Astrocyte (in vitro differentiated cells and primary cell): ENCODE measurements around the gene CYP2B6. TPM values are rescaled to one million over a fixed set of nuclear protein-coding genes. Genes with fewer than 3 reads are reported as not detected.

Experiments
- DNase-seq: peaks from one replicate; pipeline ENCODE4 v3.0.0-alpha.2; 2010; ENCODE audit warnings: low read depth
- FAIRE-seq: peaks from 2 replicates; lab custom pipeline; 2011; peaks lifted over from hg19 to GRCh38; lab: Jason Lieb, UNC
- H2AFZ ChIP-seq: 2 replicates; pipeline ENCODE4 v1.6.0; 2012; ENCODE audit warnings: low read depth, low read length, inconsistent platforms
- H3K27ac ChIP-seq: 2 replicates; pipeline ENCODE4 v1.5.1; 2011; ENCODE audit warnings: low read depth, low read length, inconsistent platforms
- H3K27me3 ChIP-seq: 2 replicates; pipeline ENCODE4 v1.6.0; 2011; ENCODE audit warnings: low read length, inconsistent platforms; ENCODE audit not compliant: insufficient read depth
- H3K36me3 ChIP-seq: 2 replicates; pipeline ENCODE4 v1.5.1; 2011; ENCODE audit warnings: low read length, inconsistent platforms; ENCODE audit not compliant: insufficient read depth
- H3K4me1 ChIP-seq: 2 replicates; pipeline ENCODE4 v1.5.1; 2011; ENCODE audit warnings: low read length, inconsistent platforms; ENCODE audit not compliant: insufficient read depth
- H3K4me2 ChIP-seq: 2 replicates; pipeline ENCODE4 v1.6.0; 2012; ENCODE audit warnings: low read length, inconsistent platforms
- H3K4me3 ChIP-seq: 2 replicates; pipeline ENCODE4 v1.5.1; 2011; ENCODE audit warnings: low read depth, mild to moderate bottlenecking, low read length, inconsistent platforms; ENCODE audit not compliant: insufficient read depth
- H3K79me2 ChIP-seq: 2 replicates; pipeline ENCODE4 v1.6.0; 2012; ENCODE audit warnings: mild to moderate bottlenecking, low read length, inconsistent platforms; ENCODE audit not compliant: insufficient read depth
- H3K9ac ChIP-seq: 2 replicates; pipeline ENCODE4 v1.6.0; 2012; ENCODE audit warnings: mild to moderate bottlenecking, low read length, inconsistent platforms
- H3K9me3 ChIP-seq: 2 replicates; pipeline ENCODE4 v1.5.1; 2012; ENCODE audit warnings: low read depth, mild to moderate bottlenecking, low read length, inconsistent platforms; ENCODE audit not compliant: insufficient read depth
- H4K20me1 ChIP-seq: 2 replicates; pipeline ENCODE4 v1.6.0; 2012; ENCODE audit warnings: low read length, inconsistent platforms; ENCODE audit not compliant: insufficient read depth
- H3K27ac Mint-ChIP-seq: one replicate; pipeline ENCODE4 v1.8.0; 2021; ENCODE audit warnings: mild to moderate bottlenecking, mixed read lengths; ENCODE audit not compliant: unreplicated experiment
- H3K27me3 Mint-ChIP-seq: one replicate; pipeline ENCODE4 v1.8.0; 2021; ENCODE audit warnings: low read depth, mixed read lengths; ENCODE audit not compliant: unreplicated experiment
- H3K36me3 Mint-ChIP-seq: one replicate; pipeline ENCODE4 v1.8.0; 2021; ENCODE audit warnings: low read depth, mixed read lengths; ENCODE audit not compliant: unreplicated experiment
- H3K4me1 Mint-ChIP-seq: one replicate; pipeline ENCODE4 v1.8.0; 2021; ENCODE audit warnings: low read depth, mixed read lengths; ENCODE audit not compliant: unreplicated experiment
- H3K4me3 Mint-ChIP-seq: one replicate; pipeline ENCODE4 v1.8.0; 2021; ENCODE audit warnings: mild to moderate bottlenecking, moderate library complexity, mixed read lengths; ENCODE audit not compliant: unreplicated experiment
- H3K9me3 Mint-ChIP-seq: one replicate; pipeline ENCODE4 v1.8.0; 2021; ENCODE audit warnings: mild to moderate bottlenecking, mixed read lengths; ENCODE audit not compliant: unreplicated experiment
- CTCF ChIP-seq: IDR thresholded peaks from 2 replicates; pipeline ENCODE4 v1.5.1; 2011; ENCODE audit warnings: low read depth, mild to moderate bottlenecking, inconsistent platforms, low read length, moderate library complexity; ENCODE audit not compliant: insufficient read depth
- EZH2 ChIP-seq: IDR thresholded peaks from 2 replicates; pipeline ENCODE4 v1.6.1; 2012; ENCODE audit warnings: mild to moderate bottlenecking, low read length, inconsistent platforms; ENCODE audit not compliant: insufficient read depth
- total RNA-seq: library from RNA; stranded (reverse); gene quantifications from 2 replicates; pipeline ENCODE4 v1.2.1, GENCODE V29; 2021

CYP2B6 gene
- total RNA-seq, 1 donor from 2014 or later = not detected

DNA sequence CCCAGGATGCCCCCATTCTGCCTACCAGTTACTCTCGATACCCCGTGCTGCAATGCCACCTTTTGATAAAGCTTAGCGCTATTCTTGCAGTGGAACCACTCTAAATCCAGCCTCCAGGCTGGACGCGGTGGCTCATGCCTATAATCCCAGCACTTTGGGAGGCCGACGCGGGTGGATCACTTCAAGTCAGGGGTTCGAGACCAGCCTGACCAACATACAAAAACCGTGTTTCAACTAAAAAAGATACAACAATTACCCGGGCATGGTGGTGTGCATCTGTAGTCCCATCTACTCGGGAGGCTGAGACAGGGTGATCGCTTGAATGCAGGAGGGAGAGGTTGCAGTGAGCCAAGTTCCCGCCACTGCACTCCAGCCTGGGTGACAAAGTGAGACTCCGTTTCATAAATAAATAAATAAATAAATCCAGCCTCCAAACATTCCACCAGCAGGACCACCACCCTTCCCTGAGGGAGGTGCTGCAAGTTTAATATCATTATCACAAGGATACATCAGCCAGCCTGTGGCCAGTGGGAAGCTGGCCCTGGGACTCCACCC is 27.7 kb downstream of the CYP2B6 start:
- no peak for FAIRE-seq
- Mint-ChIP-seq H3K4me3 (no peak overlapping the region), H3K27me3 (peaks cover 21% of the 10 kb centered on the region), H3K4me1 (no peaks in the 10 kb centered on the region), H3K27ac (no peak overlapping the region), H3K9me3 (no peaks in the 10 kb centered on the region), H3K36me3 (no peaks in the 10 kb centered on the region)
- H3K79me2 ChIP-seq = no peaks in the 10 kb centered on the region
- H3K4me2 ChIP-seq = no peak overlapping the region
- no peak for DNase-seq
- H2AFZ ChIP-seq = no peak overlapping the region
- no peaks in the 10 kb centered on the region for H3K4me1 ChIP-seq
- H3K27me3 ChIP-seq = no peaks in the 10 kb centered on the region
- no peak overlapping the region for H3K9ac ChIP-seq
- TF ChIP-seq EZH2 = no peak
- TF ChIP-seq CTCF = no peak
- no peak overlapping the region for H3K27ac ChIP-seq
- H4K20me1 ChIP-seq = no peaks in the 10 kb centered on the region
- no peaks in the 10 kb centered on the region for H3K36me3 ChIP-seq
- no peak overlapping the region for H3K4me3 ChIP-seq
- H3K9me3 ChIP-seq = no peaks in the 10 kb centered on the region

DNA sequence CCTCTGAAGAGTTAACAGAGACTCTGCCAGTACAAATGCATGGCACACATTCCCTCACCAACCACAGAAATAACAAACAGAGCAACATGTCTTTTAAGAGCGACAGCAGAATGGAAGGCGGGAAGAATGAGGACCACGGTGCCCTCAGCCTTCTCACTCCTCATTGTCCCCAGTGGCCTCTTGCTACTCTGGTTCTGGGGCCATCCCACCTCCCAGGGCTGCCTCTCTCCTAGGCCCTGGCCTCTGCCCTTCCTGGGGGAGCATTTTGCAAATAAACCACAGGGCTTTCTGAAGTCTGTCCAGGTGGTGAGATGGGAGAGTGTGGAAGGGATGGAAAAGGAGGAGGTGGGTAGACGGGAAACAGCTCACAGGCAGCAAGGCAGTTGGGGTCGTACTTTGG is 28.3 kb downstream of the CYP2B6 start:
- H3K9me3 Mint-ChIP-seq = no peaks in the 10 kb centered on the region
- no peaks in the 10 kb centered on the region for H3K9me3 ChIP-seq
- no peaks in the 10 kb centered on the region for H3K79me2 ChIP-seq
- H3K4me1 ChIP-seq = no peaks in the 10 kb centered on the region
- H3K27me3 ChIP-seq = no peaks in the 10 kb centered on the region
- no peak overlapping the region for H3K9ac ChIP-seq
- H2AFZ ChIP-seq = no peak overlapping the region
- no peaks in the 10 kb centered on the region for H3K36me3 Mint-ChIP-seq
- H3K36me3 ChIP-seq = no peaks in the 10 kb centered on the region
- no peak for FAIRE-seq
- no peak overlapping the region for H3K4me3 Mint-ChIP-seq
- no peak overlapping the region for H3K27ac Mint-ChIP-seq
- no peaks in the 10 kb centered on the region for H3K4me1 Mint-ChIP-seq
- H4K20me1 ChIP-seq = no peaks in the 10 kb centered on the region
- DNase-seq = no peak
- H3K27me3 Mint-ChIP-seq = peaks cover 23% of the 10 kb centered on the region
- no peak for TF ChIP-seq CTCF
- no peak for TF ChIP-seq EZH2
- no peak overlapping the region for H3K4me2 ChIP-seq
- H3K27ac ChIP-seq = no peak overlapping the region
- no peak overlapping the region for H3K4me3 ChIP-seq

- FAIRE-seq = no peak
Observed at GRCh38 chr19:41023193-41023592, 32.1 kb downstream of the CYP2B6 start.

More at GRCh38 chr19:41023193-41023592, 32.1 kb downstream of the CYP2B6 start:
- Histone ChIP-seq H3K4me1 (no peaks in the 10 kb centered on the region), H2AFZ (no peak overlapping the region), H3K4me3 (no peak overlapping the region), H3K36me3 (no peaks in the 10 kb centered on the region), H3K27ac (no peak overlapping the region), H4K20me1 (no peaks in the 10 kb centered on the region), H3K27me3 (no peaks in the 10 kb centered on the region), H3K9ac (no peak overlapping the region), H3K79me2 (no peaks in the 10 kb centered on the region), H3K9me3 (no peaks in the 10 kb centered on the region), H3K4me2 (no peak overlapping the region)
- Mint-ChIP-seq H3K27ac (no peak overlapping the region), H3K36me3 (no peaks in the 10 kb centered on the region), H3K27me3 (peaks cover 47% of the 10 kb centered on the region), H3K4me3 (no peak overlapping the region), H3K9me3 (no peaks in the 10 kb centered on the region), H3K4me1 (no peaks in the 10 kb centered on the region)
- DNase-seq = no peak
- no peak for TF ChIP-seq EZH2
- TF ChIP-seq CTCF = no peak
